GM18502 (cell line): ENCODE data around the gene PAX5.

Experiments
- ATAC-seq: cut with Tn5 transposase; IDR thresholded peaks from one replicate; pipeline ENCODE4 v1.9.1; 2021; ENCODE audit warnings: mild to moderate bottlenecking; ENCODE audit not compliant: unreplicated experiment, poor library complexity

Gene PAX5

GRCh38 chr9:36868586-36869282 lies 165.3 kb downstream of the PAX5 start:
- ATAC-seq: no peak

GRCh38 chr9:36867672-36868471 lies 166.2 kb downstream of the PAX5 start:
- no peak for ATAC-seq

GRCh38 chr9:36867241-36867640 lies 166.8 kb downstream of the PAX5 start:
- no peak for ATAC-seq

GRCh38 chr9:36866840-36867239 lies 167.2 kb downstream of the PAX5 start:
- no peak for ATAC-seq

- ATAC-seq: no peak
These were observed 168.1 kb downstream of the PAX5 start for GRCh38 chr9:36865731-36866635.

GRCh38 chr9:36864491-36865410 lies 169.3 kb downstream of the PAX5 start:
- ATAC-seq: no peak

GRCh38 chr9:36862206-36863145 lies 171.6 kb downstream of the PAX5 start:
- ATAC-seq: no peak

GRCh38 chr9:36861528-36862205 lies 172.4 kb downstream of the PAX5 start:
- no peak for ATAC-seq

GRCh38 chr9:36858805-36859375 lies 175.2 kb downstream of the PAX5 start:
- ATAC-seq: no peak

GRCh38 chr9:36855448-36856315 lies 178.4 kb downstream of the PAX5 start:
- ATAC-seq: no peak

GRCh38 chr9:36854751-36855150 lies 179.3 kb downstream of the PAX5 start:
- no peak for ATAC-seq

- ATAC-seq: no peak
These were observed 180.0 kb downstream of the PAX5 start for GRCh38 chr9:36854034-36854433.

GRCh38 chr9:36853233-36853632 lies 180.8 kb downstream of the PAX5 start:
- no peak for ATAC-seq

GRCh38 chr9:36849943-36850342 lies 184.1 kb downstream of the PAX5 start:
- ATAC-seq: no peak

- no peak for ATAC-seq
These were observed 185.1 kb downstream of the PAX5 start for GRCh38 chr9:36848946-36849345.

GRCh38 chr9:36847781-36848673 lies 186.0 kb downstream of the PAX5 start:
- ATAC-seq: no peak
